HEK293 (cell line): ENCODE data around the gene HIPK2.

Experiments used
- CTCF ChIA-PET: fragments of 350-600 bp; formaldehyde crosslinking; extraction: SDS; loops from one replicate; lab custom pipeline; 2021; ENCODE audit warnings: antibody characterized with exemption; lab: Yijun Ruan, JAX
- POLR2A ChIA-PET: fragments of 300-600 bp; formaldehyde crosslinking; extraction: SDS; loops from one replicate; lab custom pipeline; 2020; ENCODE audit warnings: antibody characterized with exemption, inconsistent platforms; lab: Yijun Ruan, JAX
- H3K27ac ChIP-seq: fragments of 200-500 bp; sonication (Bioruptor generic); 2 replicates; pipeline ENCODE4 v1.5.1; 2014; ENCODE audit warnings: low read depth, low read length, control low read depth, inconsistent platforms; ENCODE audit errors: extremely low read depth
- H3K36me3 ChIP-seq, 2 experiments: fragments of 200-500 bp in 1 of 2; sonication (Bioruptor generic) in 1 of 2; 1 replicate in 1 of 2; 2 replicates in 1 of 2; pipeline ENCODE4 v1.5.1; 2014 to 2017; ENCODE audit warnings: inconsistent platforms in 2 of 2, low read length in 2 of 2; ENCODE audit not compliant: control insufficient read depth in 2 of 2, insufficient read depth in 1 of 2
- H3K4me1 ChIP-seq: fragments of 200-500 bp; sonication (Bioruptor generic); 2 replicates; pipeline ENCODE4 v1.5.1; 2014; ENCODE audit warnings: mild to moderate bottlenecking, low read length, inconsistent platforms; ENCODE audit not compliant: control insufficient read depth, insufficient read depth
- H3K4me3 ChIP-seq: 2 replicates; pipeline ENCODE4 v1.5.1; 2011; ENCODE audit warnings: low read depth, mild to moderate bottlenecking, control low read depth, low read length, moderate library complexity
- H3K9me3 ChIP-seq: fragments of 200-500 bp; sonication (Bioruptor generic); 2 replicates; pipeline ENCODE4 v1.5.1; 2014; ENCODE audit warnings: low read depth, low read length, inconsistent platforms; ENCODE audit not compliant: control insufficient read depth, insufficient read depth
- HOXC10 ChIP-seq: sonication (generic); formaldehyde crosslinking; IDR thresholded peaks from 2 replicates; pipeline ENCODE4 v1.8.1; 2023; ENCODE audit warnings: mild to moderate bottlenecking, missing genetic modification reagents
- IKZF3 ChIP-seq: fragments of 450-650 bp; IDR thresholded peaks from 2 replicates; pipeline ENCODE4 v1.5.0; 2018; ENCODE audit warnings: missing biosample characterization, mild to moderate bottlenecking, missing genetic modification characterization, moderate library complexity
- KLF1 ChIP-seq: fragments of 450-650 bp; formaldehyde crosslinking; IDR thresholded peaks from 2 replicates; pipeline ENCODE4 v1.5.1; 2016; ENCODE audit warnings: missing biosample characterization, missing genetic modification characterization
- ZFP37 ChIP-seq: fragments of 450-650 bp; formaldehyde crosslinking; IDR thresholded peaks from 2 replicates; pipeline ENCODE4 v1.5.1; 2016; ENCODE audit warnings: missing biosample characterization, missing genetic modification characterization
- ZFP41 ChIP-seq: fragments of 450-650 bp; formaldehyde crosslinking; IDR thresholded peaks from 2 replicates; pipeline ENCODE4 v1.5.1; 2016; ENCODE audit warnings: missing biosample characterization, missing genetic modification characterization, borderline replicate concordance
- ZNF146 ChIP-seq: fragments of 450-650 bp; formaldehyde crosslinking; IDR thresholded peaks from 2 replicates; pipeline ENCODE4 v1.5.1; 2016; ENCODE audit warnings: missing biosample characterization, missing genetic modification characterization
- ZNF157 ChIP-seq: fragments of 450-650 bp; formaldehyde crosslinking; IDR thresholded peaks from 2 replicates; pipeline ENCODE4 v1.5.1; 2016; ENCODE audit warnings: missing biosample characterization, missing genetic modification characterization
- ZNF184 ChIP-seq: fragments of 450-650 bp; IDR thresholded peaks from 2 replicates; pipeline ENCODE4 v1.5.1; 2018; ENCODE audit warnings: missing biosample characterization, mild to moderate bottlenecking, missing genetic modification characterization
- ZNF23 ChIP-seq: fragments of 450-650 bp; formaldehyde crosslinking; IDR thresholded peaks from 2 replicates; pipeline ENCODE4 v1.5.1; 2016; ENCODE audit warnings: missing biosample characterization, missing genetic modification characterization, borderline replicate concordance
- ZNF239 ChIP-seq: fragments of 450-650 bp; formaldehyde crosslinking; IDR thresholded peaks from 2 replicates; pipeline ENCODE4 v1.5.1; 2016; ENCODE audit warnings: missing biosample characterization, missing genetic modification characterization
- ZNF311 ChIP-seq: fragments of 450-650 bp; formaldehyde crosslinking; IDR thresholded peaks from 2 replicates; pipeline ENCODE4 v1.5.1; 2017; ENCODE audit warnings: missing biosample characterization, missing genetic modification characterization, borderline replicate concordance
- ZNF341 ChIP-seq: fragments of 450-650 bp; formaldehyde crosslinking; IDR thresholded peaks from 2 replicates; pipeline ENCODE4; 2016; ENCODE audit warnings: low read depth, missing biosample characterization, missing genetic modification characterization
- ZNF404 ChIP-seq: fragments of 450-650 bp; formaldehyde crosslinking; IDR thresholded peaks from 2 replicates; pipeline ENCODE4 v1.5.1; 2017; ENCODE audit warnings: missing biosample characterization, missing genetic modification characterization
- ZNF510 ChIP-seq: fragments of 450-650 bp; formaldehyde crosslinking; IDR thresholded peaks from 2 replicates; pipeline ENCODE4 v1.5.1; 2018; ENCODE audit warnings: mild to moderate bottlenecking, missing genetic modification characterization, missing biosample characterization; ENCODE audit not compliant: insufficient replicate concordance
- ZNF558 ChIP-seq: fragments of 450-650 bp; formaldehyde crosslinking; IDR thresholded peaks from 2 replicates; pipeline ENCODE4 v1.5.1; 2016; ENCODE audit warnings: missing biosample characterization, missing genetic modification characterization
- ZNF600 ChIP-seq: fragments of 450-650 bp; formaldehyde crosslinking; IDR thresholded peaks from 2 replicates; pipeline ENCODE4 v1.5.1; 2016; ENCODE audit warnings: missing biosample characterization, missing genetic modification characterization
- ZNF621 ChIP-seq: fragments of 450-650 bp; formaldehyde crosslinking; IDR thresholded peaks from 2 replicates; pipeline ENCODE4 v1.5.1; 2017; ENCODE audit warnings: missing biosample characterization, missing genetic modification characterization
- ZXDB ChIP-seq: fragments of 450-650 bp; formaldehyde crosslinking; IDR thresholded peaks from 2 replicates; pipeline ENCODE4 v1.5.1; 2016; ENCODE audit warnings: missing biosample characterization, missing genetic modification characterization
- TF ChIP-seq, protein P1 (sequence below): fragments of 450-650 bp; formaldehyde crosslinking; IDR thresholded peaks from 2 replicates; pipeline ENCODE4 v1.5.1; 2017; ENCODE audit warnings: missing biosample characterization, missing genetic modification characterization
- TF ChIP-seq, protein P2 (sequence below): fragments of 450-650 bp; formaldehyde crosslinking; IDR thresholded peaks from 2 replicates; pipeline ENCODE4 v1.5.1; 2017; ENCODE audit warnings: missing biosample characterization, missing genetic modification characterization
- TF ChIP-seq, protein P3 (sequence below): fragments of 450-650 bp; formaldehyde crosslinking; IDR thresholded peaks from 2 replicates; pipeline ENCODE4 v1.5.1; 2016; ENCODE audit warnings: missing biosample characterization, missing genetic modification characterization, low read depth

Gene HIPK2

DNA sequence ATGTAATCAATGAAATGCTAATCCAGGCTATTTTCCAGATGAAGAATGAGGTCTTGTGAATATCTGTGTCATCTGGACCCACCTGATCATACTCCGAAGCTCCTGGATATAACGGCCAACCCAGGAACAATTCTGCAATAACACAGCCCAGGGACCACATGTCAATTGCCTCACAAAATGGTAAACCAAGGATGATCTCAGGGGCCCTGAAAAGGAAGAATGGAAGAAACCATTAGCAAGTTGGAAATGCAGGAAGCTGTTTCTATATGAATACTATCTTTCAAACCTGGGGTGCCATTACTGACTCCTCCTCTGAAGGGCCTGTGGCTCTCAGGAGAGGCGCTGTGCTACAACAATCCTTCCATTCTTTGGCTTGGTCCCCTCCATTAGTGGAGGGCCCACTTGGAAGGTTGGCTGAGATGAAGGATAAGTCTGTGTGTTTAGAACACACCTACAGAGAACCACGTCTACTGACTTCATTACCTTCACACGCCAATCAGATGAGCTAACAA, 146.2 kb downstream of the HIPK2 start:
- H3K4me1 ChIP-seq = no peaks in the 10 kb centered on the region
- no peaks in the 10 kb centered on the region for H3K9me3 ChIP-seq
- no peak overlapping the region for H3K4me3 ChIP-seq
- no peak overlapping the region for H3K27ac ChIP-seq
- ChIA-PET CTCF (interaction anchor here (0.6 to 2.7 kb wide), 5 partner anchors 9 to 30 kb away, joined by 3 to 23 read pairs (median 6); no protein-coding TSS in a partner anchor), POLR2A (no interaction called here)
- H3K36me3 ChIP-seq = peaks cover 0 to 57% of the 10 kb centered on the region in 2 experiments; a peak in 1 of 3 replicates
- TF ChIP-seq ZNF184 (tag by site-specific recombination) = no peak
- TF ChIP-seq ZNF157 = no peak
- no peak for TF ChIP-seq ZFP41 (tag by site-specific recombination)
- TF ChIP-seq ZNF311 = no peak
- no peak for TF ChIP-seq ZNF23

DNA sequence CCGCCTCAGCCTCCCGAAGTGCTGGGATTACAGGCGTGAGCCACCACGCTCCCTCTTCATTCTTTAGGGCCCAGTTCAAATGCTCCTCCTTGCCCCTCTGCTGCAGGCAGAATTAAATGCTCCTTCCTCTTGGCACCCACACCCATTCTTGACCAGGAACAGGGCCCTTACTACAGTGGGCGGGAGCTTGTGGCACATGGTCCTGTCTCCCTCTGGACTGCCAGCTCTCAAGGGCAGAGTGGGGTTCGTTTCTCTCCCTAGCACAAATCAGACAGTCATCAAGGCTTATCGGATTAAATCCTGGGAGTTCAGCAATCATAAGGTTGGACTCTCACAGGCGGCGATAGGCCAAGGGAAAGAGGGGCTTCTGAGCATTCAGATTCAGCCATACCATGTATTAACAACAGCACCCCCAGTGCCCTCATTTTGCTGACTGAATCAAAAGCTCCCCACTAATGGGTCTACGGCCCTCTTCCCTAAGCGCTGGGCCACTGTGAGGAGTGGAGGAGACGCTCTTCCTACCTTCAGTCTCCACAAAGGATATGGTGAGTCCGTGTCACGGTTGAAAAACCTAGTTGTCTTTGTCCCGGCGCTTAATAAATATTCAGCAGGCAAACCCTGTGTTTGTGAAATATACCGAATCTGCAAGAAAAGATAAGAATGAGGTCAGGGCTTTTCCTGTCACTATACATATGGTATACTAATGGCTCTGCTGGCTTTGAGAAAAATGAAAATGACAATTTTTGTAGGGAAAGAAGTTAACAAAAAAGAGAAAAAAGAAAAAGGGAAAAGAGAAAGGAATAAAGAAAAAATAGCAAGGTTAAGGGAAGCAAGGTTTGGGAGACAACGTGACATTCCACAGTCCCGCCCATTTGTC, 146.9 kb downstream of the HIPK2 start:
- Histone ChIP-seq H3K4me3 (no peak overlapping the region), H3K4me1 (no peaks in the 10 kb centered on the region), H3K27ac (no peak overlapping the region), H3K9me3 (no peaks in the 10 kb centered on the region), H3K36me3 (peaks cover 0 to 60% of the 10 kb centered on the region in 2 experiments; a peak in 1 of 3 replicates)
- TF ChIP-seq ZNF146 (tag by site-specific recombination) (no peak), IKZF3 (tag by site-specific recombination) (no peak), ZNF621 (tag by site-specific recombination) (no peak), ZNF510 (tag by site-specific recombination) (no peak), KLF1 (tag by site-specific recombination) (no peak), HOXC10 (CRISPR knock-in tag) (no peak), ZXDB (no peak), ZNF558 (tag by site-specific recombination) (no peak), ZNF600 (no peak), ZNF157 (no peak), ZNF239 (no peak), ZNF404 (tag by site-specific recombination) (no peak), ZNF341 (tag by site-specific recombination) (no peak), ZFP37 (tag by site-specific recombination) (no peak)
- TF ChIP-seq, protein P1, sequence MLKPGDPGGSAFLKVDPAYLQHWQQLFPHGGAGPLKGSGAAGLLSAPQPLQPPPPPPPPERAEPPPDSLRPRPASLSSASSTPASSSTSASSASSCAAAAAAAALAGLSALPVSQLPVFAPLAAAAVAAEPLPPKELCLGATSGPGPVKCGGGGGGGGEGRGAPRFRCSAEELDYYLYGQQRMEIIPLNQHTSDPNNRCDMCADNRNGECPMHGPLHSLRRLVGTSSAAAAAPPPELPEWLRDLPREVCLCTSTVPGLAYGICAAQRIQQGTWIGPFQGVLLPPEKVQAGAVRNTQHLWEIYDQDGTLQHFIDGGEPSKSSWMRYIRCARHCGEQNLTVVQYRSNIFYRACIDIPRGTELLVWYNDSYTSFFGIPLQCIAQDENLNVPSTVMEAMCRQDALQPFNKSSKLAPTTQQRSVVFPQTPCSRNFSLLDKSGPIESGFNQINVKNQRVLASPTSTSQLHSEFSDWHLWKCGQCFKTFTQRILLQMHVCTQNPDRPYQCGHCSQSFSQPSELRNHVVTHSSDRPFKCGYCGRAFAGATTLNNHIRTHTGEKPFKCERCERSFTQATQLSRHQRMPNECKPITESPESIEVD (tag by site-specific recombination) = no peak
- TF ChIP-seq, protein P2, sequence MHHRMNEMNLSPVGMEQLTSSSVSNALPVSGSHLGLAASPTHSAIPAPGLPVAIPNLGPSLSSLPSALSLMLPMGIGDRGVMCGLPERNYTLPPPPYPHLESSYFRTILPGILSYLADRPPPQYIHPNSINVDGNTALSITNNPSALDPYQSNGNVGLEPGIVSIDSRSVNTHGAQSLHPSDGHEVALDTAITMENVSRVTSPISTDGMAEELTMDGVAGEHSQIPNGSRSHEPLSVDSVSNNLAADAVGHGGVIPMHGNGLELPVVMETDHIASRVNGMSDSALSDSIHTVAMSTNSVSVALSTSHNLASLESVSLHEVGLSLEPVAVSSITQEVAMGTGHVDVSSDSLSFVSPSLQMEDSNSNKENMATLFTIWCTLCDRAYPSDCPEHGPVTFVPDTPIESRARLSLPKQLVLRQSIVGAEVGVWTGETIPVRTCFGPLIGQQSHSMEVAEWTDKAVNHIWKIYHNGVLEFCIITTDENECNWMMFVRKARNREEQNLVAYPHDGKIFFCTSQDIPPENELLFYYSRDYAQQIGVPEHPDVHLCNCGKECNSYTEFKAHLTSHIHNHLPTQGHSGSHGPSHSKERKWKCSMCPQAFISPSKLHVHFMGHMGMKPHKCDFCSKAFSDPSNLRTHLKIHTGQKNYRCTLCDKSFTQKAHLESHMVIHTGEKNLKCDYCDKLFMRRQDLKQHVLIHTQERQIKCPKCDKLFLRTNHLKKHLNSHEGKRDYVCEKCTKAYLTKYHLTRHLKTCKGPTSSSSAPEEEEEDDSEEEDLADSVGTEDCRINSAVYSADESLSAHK (tag by site-specific recombination) = no peak
- TF ChIP-seq, protein P3, sequence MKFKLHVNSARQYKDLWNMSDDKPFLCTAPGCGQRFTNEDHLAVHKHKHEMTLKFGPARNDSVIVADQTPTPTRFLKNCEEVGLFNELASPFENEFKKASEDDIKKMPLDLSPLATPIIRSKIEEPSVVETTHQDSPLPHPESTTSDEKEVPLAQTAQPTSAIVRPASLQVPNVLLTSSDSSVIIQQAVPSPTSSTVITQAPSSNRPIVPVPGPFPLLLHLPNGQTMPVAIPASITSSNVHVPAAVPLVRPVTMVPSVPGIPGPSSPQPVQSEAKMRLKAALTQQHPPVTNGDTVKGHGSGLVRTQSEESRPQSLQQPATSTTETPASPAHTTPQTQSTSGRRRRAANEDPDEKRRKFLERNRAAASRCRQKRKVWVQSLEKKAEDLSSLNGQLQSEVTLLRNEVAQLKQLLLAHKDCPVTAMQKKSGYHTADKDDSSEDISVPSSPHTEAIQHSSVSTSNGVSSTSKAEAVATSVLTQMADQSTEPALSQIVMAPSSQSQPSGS (tag by site-specific recombination) = no peak
- CTCF ChIA-PET = interaction anchor here (1.8 to 2.7 kb wide), 2 partner anchors 15 to 29 kb away, joined by 6 to 23 read pairs; no protein-coding TSS in a partner anchor
- POLR2A ChIA-PET = no interaction called here
